WI38 (cell line): Measurements from ENCODE around the gene MICAL1.

Experiments used
- H3K4me3 ChIP-seq: 2 replicates; pipeline ENCODE4 v1.5.1; 2011; ENCODE audit warnings: low read depth, mild to moderate bottlenecking, control low read depth, low read length
- CTCF ChIP-seq: IDR thresholded peaks from 2 replicates; pipeline ENCODE4 v1.5.1; 2012; ENCODE audit warnings: low read depth, mild to moderate bottlenecking, control low read depth, low read length

The MICAL1 gene

GRCh38 chr6:109456710-109457561, 1.4 kb upstream of the MICAL1 start:
- no peak for TF ChIP-seq CTCF
- peak overlapping the region; percentile 90 for H3K4me3 ChIP-seq

DNA sequence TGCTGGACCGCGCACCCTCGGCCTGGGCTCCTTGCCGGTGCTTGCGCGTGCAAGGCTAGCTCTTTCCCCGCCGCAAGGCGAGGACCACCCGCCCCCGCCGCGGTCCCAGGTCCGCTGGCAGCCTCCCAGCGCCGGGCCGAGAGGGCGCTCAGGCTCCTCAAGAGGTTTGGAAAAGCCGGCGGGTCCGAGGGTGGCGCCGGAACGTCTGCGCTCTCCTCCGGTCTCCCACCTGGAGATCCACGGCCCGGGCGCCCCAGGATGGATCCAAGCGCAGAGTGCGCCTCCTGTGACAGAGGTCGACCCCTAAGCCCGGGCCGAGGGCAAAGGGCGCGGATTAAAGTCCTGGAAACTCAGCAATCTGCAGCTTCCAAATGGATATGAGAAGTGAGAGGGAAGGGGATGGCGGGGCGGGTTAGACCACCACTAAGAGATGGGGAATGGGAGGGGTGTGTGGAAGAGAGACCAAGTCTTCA, 575 bp upstream of the MICAL1 start:
- H3K4me3 ChIP-seq: peak overlapping the region; percentile 90
- TF ChIP-seq CTCF: no peak

GRCh38 chr6:109454496-109455436, 806 bp downstream of the MICAL1 start:
- peak overlapping the region; percentile 90 for H3K4me3 ChIP-seq
- no peak for TF ChIP-seq CTCF

GRCh38 chr6:109453594-109454495, 1.7 kb downstream of the MICAL1 start:
- no peak for TF ChIP-seq CTCF
- H3K4me3 ChIP-seq: peak overlapping the region; percentile 90

- TF ChIP-seq CTCF: no peak
- H3K4me3 ChIP-seq: no peak overlapping the region
Observed at GRCh38 chr6:109453156-109453555, 2.4 kb downstream of the MICAL1 start.

DNA sequence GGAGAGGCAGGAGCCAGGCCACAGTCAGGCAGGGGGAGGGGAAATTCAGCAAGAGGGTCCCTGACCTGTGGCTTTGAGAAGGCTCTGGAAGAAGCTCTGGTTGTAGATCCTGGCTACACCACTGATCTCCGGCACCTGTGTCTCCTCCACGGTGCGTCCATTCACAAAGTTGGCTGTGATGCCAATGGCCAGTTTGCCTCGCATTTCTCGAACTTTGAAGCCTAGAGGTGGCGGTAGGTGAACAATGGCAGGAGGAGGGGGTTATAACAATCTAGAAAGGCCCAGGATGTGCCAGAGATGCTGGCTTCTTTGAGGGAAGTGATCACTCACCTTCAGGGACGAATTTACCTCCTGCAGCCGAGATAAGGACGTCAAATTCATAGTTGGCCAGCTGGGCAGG, 3.4 kb downstream of the MICAL1 start:
- no peak overlapping the region for H3K4me3 ChIP-seq
- TF ChIP-seq CTCF: no peak
